Activated gamma-delta T cell (primary cell): ENCODE data around the gene NPTN.
"Not testable (repeated sequence)": the region's sequence is repeated elsewhere in the genome, so short reads cannot be mapped to it uniquely, and the experiment has no call there.

ENCODE experiments used
- DNase-seq: peaks from one replicate; lab custom pipeline; 2025; lab: John Stamatoyannopoulos, UW
- total RNA-seq, 2 donors: gene quantifications; one replicate each; lab custom pipeline; 2026; lab: John Stamatoyannopoulos, UW

NPTN gene
- 39.2 to 46.7 reads per million in 2 donors for total RNA-seq

DNA sequence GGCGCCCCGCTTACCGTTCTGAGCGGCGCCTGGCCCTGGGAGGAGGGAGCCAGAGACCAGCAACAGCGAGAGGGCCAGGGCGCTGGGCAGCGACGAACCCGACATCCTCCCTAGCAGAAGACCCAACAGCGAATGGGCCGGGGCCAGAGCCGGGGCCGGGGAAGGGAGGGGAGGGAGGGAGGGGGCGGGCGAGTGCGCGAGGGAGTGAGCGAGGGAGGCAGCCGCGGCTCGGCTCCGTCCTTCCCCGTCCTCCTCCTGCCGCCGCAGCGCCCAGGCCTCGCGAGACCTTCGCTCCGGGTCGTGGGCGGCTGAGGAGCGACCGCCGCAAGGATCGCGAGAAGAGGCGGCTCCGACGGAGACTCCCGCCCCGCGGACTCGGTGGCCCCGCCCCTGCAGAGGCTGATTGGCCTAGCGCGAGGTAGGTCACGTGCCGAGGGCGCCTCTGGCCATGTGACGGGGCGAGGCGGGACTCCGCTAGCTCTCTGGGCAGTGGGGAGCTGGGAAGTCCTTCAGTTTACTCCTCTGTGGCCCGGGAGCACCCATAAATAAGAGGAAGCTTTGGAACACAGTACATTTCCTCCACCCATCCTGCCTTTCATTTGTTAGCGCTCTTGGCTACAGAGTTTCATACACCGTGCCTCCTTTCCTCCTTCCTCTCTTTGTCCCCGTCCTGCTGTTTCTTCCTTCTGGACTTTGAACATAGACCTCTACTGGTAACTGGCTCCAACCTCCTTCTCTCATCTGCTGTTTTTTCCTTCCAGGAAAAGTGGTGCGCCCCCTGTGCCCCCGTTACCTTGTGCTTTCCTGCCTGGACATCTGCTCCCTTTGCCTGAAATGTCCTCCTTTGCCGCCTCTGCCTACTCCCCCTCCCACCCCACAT lies at the start of gene NPTN:
NPTN (minus strand) TSS at position 279 of the 880 bp plus-strand sequence; CDS start at position 105, 174 bp downstream.
- peak; percentile 98 for DNase-seq

DNA sequence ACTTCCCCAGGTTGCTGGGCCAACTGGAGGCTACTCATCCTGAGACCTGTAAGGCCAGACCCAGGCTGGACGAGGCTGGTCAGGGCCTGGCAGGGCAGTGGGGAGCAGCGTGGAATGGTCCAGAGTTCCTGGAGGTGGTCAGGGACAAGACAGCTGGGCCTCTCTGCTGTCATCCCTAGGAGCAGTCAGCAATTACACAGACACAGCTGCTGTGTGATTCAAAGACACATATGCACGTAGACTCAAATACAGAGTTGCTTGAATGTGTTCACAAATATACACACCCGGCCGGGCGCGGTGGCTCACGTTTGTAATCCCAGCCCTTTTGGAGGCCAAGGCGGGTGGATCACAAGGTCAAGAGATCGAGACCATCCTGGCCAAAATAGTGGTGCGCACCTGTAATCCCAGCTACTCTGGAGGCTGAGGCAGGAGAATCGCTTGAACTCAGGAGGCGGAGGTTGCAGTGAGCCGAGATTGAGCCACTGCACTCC lies 49.5 kb upstream of the NPTN start:
- no peak for DNase-seq

DNA sequence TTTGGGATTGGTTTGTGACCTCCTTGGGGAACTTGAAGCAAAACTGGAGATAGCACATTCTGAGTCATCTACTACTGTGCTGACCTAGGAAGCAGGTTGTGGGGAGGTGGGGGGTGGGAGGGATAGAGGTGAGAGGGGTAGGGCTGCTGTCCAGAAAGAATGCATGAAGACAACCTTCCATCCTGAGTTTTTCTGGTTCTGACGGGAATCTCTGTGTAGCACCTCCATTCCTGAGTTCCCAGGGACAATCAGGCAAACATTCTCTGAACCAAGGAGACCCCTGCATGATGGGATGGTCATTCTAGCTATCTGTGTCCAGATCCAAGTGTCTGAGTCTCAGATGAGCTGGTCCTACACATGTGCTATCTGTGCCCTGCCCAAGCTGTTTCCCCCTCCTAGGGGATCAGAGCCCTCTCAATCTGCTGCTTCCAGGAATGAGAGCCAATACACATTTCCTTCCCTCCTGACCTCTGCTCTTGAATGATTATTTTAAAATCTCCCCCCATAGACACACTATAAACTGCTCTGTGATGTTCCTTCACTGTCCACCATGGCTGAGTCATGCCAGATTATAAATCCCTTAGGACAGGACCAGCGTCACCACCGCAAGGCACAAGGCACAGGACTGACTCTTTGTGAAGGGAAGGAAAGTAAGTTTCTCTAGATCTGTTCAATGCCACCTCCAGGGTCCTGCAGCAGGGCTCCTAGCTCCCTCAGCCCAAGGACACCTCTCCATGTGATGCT lies 48.8 kb upstream of the NPTN start:
- DNase-seq, result no peak

DNA sequence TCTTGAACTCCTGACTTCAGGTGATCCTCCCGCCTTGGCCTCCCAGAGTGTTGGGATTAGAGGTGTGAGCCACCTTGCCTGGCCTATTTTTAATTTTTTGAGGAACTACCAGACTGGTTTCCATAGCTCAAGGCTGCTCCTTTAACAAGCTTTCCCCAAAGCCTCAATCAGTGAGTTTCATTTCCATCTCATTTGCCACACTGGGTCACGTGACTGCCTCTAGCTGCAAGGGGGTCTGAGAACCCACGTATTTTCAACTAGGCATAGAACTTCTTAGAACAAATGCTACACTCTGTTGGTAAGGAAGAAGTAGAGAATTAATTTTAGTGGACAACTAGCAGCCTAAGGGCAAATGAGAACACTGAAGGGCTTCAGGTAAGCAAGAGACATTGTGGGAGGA lies 47.9 kb upstream of the NPTN start:
- DNase-seq, result no peak

DNA sequence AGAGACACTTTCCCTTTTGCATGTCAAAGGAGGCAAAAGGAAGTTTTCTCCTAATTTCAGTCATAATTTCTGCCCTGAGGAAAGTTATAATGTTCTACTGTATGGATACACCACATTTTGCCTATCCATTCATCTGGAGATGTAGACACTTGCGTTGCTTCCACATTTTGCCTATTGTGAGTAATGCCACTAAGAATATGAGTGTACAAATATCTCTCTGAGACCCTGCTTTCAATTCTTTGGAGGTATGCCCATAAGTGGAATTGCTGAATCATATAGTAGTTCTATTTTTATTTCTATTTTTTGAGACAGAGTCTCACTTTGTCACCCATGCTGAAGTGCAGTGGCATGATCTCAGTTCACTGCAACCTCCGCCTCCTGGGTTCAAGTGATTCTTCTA lies 47.4 kb upstream of the NPTN start:
- DNase-seq, result no peak

DNA sequence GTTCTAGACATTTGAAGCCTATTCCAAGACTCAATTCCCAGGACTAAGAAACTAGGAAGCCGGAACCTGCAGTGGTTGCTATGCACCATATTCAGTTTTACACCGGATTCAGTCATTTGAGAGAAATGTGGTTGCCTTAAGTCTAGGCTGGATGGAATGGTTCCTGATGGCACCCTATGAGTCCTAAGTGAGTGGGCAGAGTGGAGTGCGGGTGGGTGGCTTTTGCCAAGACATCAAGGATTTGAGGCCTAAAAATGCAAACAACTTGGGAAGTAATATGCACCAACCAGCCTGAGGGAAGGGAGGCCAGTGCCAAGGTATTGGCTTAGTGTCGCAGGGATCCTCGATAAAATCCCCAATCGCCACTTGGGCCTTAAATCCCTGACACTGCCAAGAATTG lies 46.8 kb upstream of the NPTN start:
- DNase-seq, result no peak

DNA sequence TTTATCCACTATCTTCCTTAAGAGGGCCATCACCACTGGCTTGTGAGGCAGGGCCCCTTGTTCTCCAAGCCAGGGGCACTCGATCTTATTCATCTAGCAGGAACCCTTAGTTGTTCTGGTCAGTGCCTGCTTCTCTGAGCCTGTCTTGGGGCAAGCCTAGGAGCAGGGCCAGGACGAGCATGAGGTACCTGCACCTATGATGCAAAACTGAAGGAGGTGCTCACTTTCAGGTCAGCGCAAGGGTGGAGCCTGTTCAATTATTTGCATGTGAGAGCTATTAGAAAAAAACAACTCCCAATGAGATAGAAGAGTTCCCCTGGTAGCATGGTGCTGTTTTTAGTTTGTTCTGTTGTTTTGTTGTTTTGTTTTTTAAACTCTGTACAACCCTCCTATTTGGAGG lies 46.0 kb upstream of the NPTN start:
- no peak for DNase-seq

DNA sequence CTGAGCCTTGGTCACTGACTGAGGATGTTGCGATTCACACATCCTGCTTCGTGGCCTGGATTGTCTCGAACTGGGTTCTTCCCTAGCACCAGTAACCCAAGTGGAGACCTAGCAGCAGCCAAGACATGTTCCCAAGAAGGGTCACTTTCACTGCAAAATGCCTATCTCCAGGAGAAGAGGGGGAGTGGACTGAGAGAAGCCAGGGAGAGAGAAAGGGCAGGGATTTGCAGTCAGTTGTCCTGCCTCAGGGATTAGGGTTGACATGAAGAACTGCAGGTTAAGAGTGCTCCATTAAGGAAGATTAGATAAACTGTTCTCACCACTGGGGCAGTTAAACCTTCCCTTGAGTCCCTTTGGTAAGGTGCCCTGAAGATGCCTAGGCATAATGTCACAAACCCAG lies 45.3 kb upstream of the NPTN start:
- no peak for DNase-seq

DNA sequence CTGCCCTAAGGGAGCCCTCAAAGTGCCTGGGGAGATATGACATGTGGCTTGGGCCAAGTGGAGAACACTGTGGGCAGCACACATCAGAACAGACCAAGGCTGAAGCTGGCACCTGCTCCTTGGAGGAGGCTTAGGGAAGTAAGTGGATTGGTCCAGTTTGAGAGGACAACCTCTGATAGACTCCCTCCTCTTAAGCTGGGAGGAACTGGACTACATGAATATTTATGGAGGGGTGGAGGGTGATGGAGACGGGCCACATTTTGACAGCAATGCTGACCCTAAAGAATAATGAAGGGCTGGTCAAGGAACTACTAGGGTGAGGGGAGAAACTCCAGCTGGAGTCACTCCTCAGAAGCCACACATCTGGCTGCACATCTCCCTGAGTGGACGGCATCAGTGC lies 44.5 kb upstream of the NPTN start:
- no peak for DNase-seq

DNA sequence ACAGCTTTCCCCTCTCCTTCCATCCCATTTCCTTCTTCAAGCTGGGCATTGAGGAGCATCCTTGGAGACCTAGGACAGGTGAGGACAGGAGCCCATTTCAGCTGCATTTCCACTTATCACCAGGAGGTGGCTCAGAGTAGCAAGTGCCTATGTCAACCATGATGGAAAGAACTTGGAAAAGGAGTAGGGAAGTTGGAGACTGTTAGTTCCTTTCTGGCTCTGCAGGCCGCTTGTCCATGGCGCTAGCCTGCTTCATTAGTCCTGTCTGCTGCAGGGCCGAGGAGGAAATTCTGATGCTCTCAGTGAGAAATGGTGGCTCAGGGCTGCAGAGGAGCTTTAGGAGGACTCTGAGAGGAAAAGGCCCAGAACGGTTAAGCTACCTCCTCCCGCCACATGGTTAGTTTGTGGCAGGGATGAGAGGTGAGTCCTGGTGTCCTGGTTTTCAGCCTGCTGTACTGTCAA lies 44.0 kb upstream of the NPTN start:
- no peak for DNase-seq

DNA sequence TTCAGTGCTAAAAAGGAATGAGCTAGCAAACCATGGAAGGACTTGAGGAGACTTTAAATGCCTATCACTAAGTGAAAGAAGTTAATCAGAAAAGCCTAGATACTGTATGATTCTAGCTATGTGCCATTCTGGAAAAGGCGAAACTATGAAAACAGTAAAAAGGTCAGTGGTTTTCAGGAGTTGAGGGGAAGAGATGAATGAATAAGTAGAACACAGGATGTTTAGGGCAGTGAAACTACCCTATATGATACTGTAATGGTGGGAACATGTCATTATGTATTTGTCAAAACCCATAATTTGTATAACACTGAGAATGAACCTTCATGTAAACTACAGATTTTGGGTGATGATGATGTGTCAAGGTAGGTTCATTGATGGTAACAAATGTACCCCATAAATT lies 41.4 kb upstream of the NPTN start:
- DNase-seq, result no peak

DNA sequence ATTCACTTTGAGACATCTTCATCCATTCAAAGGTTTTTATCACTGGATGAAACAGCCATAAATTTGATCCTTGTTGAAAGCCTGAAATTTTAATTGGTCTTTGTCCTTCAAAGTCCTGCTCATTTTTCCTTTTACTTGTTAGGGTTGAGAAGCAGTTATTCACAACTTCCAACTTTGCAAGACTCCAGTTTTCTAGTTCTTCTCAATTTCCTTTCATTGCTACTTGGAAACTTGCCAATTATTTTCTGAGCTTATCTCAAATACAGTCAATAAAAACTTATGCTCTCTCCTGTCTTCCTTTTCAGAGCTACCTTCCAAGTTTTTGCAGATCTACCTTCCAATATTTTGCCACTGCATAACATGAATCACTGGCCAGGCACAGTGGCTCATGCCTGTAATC lies 27.3 kb upstream of the NPTN start:
- DNase-seq, result no peak

DNA sequence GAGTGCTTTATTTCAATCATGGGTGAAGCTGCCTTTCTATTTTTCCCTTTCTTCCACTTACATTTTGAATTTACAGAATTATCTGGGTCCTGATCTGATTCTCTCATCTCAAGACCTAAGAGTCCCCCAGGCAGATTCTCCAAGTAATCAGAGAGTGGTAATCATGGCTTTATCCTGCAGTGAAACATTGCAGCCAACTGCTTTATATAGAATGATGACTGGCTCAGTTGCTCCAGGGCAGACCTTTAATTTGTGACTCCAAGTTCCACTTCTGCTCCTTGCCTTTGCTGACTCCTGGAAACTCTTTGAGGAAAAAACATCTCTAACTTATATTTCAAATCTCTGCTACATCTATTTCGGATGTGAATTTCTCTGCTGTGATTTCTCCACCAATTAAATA lies 25.5 kb upstream of the NPTN start:
- no peak for DNase-seq

DNA sequence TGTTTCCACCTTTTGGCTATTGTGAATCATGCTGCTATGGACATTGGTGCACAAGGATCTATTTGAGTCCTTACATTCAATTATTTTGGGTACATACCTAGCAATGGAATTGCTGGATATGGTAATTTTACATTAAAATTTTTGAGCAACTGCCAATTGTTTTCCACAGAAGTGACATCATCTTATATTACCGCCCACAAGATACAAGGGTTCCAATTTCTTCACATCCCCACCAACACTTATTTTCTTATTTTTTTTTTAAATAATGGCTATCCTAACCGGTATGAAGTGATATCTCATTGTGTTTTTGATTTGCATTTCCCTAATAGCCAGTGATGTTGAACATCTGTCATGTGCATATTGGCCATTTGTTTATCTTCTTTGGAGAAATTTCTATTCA lies 22.5 kb upstream of the NPTN start:
- DNase-seq, result no peak

DNA sequence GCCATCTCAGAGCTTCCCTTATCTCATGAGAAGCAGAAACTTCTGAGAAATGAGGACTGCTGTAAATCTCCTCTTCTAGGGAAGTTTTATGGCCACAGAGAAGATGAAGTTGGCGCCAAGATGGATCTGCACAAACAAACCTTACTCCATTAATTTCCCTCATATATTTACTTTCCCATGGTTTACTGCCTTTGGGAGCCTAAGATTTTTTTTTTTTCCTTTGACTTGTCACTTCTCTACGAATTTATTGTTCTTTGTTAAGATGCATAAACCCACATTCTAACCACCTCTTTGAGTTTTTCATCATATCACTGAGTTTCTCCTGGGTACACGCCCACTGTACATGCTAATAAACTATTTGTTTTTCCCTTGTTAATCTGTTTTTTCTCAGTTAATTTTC lies 21.5 kb upstream of the NPTN start:
- DNase-seq, result no peak

DNA sequence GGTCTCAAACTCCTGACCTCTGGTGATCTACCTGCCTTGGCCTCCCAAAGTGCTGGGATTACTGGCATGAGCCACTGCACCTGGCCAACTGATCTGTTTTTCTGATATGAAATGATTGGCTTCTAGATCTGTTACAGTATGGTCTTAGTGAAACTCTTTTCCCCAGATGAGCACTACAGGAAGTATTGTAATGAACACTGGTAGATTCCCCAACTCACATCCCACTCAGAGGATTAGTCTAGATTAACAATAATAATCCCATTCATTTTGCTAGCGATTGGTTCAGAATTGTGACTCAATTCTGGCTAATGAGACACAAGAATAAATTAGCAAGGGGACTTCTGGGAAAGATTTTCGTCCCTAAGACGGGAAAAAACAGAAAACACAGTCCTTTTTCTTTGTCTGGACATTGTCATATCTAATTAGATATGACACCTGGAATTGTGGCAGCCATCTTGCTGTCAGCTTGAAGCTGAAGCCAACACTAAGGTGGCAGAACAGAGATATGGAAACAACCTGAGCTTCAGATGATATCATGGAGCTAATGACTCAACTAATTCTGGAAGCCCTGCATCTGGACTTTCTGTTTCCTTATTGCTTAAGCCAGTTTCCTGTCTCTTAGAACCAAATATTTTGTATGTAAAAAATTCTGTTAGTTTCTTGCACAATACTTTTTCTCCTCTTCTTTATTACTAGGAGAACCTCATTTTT lies 17.4 kb upstream of the NPTN start:
- no peak for DNase-seq

DNA sequence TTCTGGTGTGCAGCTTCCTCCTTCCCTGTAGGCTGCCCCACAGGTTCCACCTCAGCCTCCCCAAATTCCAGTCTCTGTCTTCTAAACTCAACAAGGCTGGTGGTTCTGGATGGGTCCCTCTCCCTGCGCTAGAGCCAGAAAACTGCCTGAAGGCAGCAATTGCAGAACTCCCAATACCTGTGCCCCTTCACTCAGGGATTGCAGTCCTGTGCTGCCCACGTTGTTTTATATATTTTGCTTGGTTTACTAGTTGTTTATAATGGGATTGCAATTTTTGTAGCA lies 14.8 kb upstream of the NPTN start:
- no peak for DNase-seq

DNA sequence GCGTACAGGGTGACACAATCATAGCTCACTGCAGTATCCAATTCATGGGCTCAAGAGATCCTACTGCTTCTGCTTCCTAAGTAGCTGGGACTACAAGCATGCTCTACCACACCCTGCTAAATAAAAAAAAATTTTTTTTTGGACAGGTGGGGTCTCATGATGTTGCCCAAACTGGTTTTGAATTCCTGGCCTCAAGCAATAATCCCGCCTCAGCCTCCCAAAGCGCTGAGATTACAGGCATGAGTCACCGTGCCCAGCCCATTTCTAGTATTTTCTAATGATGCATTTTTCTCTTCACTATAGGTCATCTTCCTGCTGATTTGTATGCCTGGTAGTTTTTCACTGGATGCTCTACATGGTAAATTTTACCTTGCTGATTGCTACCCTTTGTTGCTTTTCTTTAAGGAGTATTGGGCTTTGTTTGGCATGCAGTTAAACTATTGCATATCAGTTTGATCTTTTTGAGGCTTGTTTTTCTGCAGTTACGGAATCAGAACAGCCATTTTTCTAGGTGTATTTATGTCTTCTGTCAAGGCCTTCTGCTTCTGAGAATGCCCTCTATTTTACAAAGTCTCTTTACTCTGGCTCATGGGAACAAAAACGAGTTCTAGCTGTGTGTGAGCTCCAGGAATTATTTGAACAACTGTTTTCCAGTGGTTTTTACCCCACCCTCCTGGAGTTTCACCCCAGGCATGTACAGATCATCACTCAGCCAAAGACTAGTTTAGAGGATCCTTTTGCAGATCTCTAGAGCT lies 14.2 kb upstream of the NPTN start:
- no peak for DNase-seq

DNA sequence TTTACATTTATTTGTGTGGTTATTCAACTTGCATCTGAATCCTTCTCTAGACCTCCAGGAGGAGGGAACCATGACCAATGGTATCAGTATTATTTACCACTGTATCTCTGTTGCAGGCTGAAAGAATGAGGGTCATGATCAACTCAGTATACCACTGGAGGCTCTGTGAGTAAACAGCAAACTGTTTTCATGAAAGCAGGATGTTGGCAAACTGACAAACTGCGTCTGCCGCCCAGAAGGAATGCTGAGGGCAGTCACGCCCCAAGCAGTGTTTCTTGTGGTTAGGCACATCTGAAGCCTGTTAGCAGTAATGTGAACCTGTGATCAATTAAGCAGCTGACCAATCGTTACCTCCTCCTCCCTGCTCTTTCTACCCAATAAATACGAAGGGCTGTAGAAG lies 6.3 kb upstream of the NPTN start:
- DNase-seq, result not testable (repeated sequence)

DNA sequence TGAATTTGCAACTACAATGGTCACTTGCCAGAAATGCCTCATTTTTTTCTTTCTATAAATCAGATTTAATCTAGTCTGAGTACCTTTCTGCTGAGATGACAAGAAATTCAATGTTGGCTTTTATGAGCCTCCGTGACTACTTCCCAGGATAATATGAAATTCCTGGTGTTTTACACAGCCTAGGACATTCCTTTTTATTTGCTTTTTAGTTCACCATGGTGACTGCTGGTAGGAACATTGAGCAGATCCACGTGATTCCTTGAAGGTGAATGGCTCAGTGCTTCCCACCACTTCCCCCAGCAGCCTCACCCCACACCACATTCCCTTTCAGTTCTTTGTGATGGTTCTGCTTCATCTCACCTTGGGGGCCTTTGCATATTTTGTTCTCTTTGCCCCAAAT lies 4.3 kb upstream of the NPTN start:
- no peak for DNase-seq

DNA sequence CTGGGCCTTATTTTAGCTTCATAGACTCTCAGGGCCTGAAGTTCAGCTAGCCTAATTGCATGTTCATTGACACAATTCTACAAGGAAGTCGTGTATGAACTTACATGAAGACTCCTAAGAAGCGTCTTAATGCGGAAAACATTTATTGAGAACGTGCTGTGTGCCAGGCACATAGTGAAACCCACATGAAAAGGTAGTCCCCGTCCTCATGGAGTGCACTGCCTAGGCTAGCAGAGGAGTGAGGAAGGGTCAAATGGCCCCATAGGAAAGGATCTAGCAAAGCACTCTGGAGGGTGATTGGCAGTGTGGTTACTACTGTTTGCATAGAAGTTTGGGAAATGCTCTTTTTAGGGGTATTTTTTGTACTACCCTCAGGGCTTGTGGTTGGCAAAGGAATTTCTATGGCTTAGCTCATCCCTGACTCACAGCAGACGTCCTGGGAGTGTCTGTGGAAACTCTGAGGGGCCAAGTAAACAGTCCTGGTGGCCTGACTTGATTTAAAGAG lies 854 bp upstream of the NPTN start:
- DNase-seq, result no peak

DNA sequence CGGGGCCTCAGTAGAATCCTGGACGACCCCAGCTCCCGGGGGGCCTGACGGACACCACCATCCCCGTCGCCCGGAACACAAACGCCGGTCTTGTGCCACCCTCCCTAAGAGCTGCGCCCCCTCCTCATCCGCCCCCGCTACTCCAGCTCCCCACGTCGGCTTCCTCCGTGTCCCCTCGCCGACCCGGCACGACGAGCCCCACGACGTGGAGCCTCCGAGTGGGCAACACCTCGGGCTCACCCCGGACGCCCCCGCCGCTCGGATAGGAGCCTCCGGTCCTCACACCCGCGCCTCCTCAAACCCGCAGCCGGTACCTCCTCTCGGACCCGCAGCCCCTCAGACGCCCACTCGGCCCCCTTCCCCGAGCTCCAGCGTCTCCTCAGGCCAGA lies 525 bp downstream of the NPTN start:
- no peak for DNase-seq
